Gastrocnemius medialis (tissue), 4 donors: ENCODE results near the gene TPM2.

ENCODE experiments used
- POLR2A ChIP-seq, 2 donors: fragments of 450-650 bp; IDR thresholded peaks; one replicate each; pipeline ENCODE4 v1.6.1; 2017; ENCODE audit warnings: antibody characterized with exemption in 2 of 2, mild to moderate bottlenecking in 2 of 2, moderate library complexity in 2 of 2
- TF ChIP-seq, protein P1 (sequence below), 5 experiments: fragments of 450-650 bp in 3 of 5; fragments of 200-600 bp in 2 of 5; sonication (generic) in 2 of 5; IDR thresholded peaks in 4 of 5; conservative IDR thresholded peaks in 1 of 5; 1 replicate in 4 of 5; 2 replicates in 1 of 5; pipeline ENCODE4 v1.5.1; 2016 to 2019; ENCODE audit warnings: antibody characterized with exemption in 5 of 5, mild to moderate bottlenecking in 3 of 5, moderate library complexity in 3 of 5

DNA sequence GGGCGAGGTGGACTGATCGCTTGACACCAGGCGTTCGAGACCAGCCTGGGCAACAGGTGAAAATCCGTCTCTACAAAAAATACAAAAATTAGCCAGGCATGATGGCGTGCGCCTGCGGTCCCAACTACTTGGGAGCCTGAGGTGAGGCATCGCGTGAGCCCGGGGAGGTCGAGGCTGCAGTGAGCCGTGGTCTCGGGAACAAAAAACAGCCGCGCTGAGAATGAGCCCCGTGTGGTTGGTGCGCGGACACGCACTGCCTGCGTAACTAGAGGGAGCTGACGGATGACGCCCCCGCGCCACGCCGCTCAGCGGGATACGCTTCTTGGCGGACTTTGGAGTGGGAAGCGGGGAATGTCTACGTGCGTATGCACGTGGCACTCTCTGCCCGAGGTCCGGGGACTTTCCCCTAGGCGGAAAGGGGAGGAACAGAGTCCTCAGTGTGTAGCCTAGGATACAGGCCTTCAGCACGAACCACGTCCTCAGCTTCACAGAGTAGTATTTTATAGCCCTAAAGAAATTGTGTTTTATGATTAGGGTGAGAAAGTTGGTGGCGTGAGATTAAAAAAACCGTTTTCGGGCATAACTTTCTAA lies 32.1 kb downstream of the TPM2 start, which contains the start of gene RMRP:
- TF ChIP-seq, protein P1, sequence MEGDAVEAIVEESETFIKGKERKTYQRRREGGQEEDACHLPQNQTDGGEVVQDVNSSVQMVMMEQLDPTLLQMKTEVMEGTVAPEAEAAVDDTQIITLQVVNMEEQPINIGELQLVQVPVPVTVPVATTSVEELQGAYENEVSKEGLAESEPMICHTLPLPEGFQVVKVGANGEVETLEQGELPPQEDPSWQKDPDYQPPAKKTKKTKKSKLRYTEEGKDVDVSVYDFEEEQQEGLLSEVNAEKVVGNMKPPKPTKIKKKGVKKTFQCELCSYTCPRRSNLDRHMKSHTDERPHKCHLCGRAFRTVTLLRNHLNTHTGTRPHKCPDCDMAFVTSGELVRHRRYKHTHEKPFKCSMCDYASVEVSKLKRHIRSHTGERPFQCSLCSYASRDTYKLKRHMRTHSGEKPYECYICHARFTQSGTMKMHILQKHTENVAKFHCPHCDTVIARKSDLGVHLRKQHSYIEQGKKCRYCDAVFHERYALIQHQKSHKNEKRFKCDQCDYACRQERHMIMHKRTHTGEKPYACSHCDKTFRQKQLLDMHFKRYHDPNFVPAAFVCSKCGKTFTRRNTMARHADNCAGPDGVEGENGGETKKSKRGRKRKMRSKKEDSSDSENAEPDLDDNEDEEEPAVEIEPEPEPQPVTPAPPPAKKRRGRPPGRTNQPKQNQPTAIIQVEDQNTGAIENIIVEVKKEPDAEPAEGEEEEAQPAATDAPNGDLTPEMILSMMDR (IDR thresholded peaks at IDR 0.05 in 4 of 5, conservative IDR thresholded peaks at IDR 0.05 in 1 of 5): peak; percentile 44 to 56 (median 52)
- peak; percentile 56 to 61 for TF ChIP-seq POLR2A (IDR thresholded peaks at IDR 0.05)
